GM21515 (cell line): ENCODE results near the gene P2RX5.
"Not testable (repeated sequence)": the region's sequence is repeated elsewhere in the genome, so short reads cannot be mapped to it uniquely, and the experiment has no call there.

Experiments used
- ATAC-seq: cut with Tn5 transposase; IDR thresholded peaks from one replicate; pipeline ENCODE4 v1.9.1; 2021; ENCODE audit not compliant: unreplicated experiment

The P2RX5 gene

GRCh38 chr17:3695723-3696411 lies at the start of gene P2RX5:
Gene P2RX5, minus strand, starts transcription at chr17:3696155. Its CDS starts 150 bp downstream, at chr17:3696005.
- no peak for ATAC-seq

- no peak for ATAC-seq
Measured at GRCh38 chr17:3745071-3745470, 49.1 kb upstream of the P2RX5 start.

- ATAC-seq, result no peak
Measured at GRCh38 chr17:3744014-3744413, 48.1 kb upstream of the P2RX5 start.

DNA sequence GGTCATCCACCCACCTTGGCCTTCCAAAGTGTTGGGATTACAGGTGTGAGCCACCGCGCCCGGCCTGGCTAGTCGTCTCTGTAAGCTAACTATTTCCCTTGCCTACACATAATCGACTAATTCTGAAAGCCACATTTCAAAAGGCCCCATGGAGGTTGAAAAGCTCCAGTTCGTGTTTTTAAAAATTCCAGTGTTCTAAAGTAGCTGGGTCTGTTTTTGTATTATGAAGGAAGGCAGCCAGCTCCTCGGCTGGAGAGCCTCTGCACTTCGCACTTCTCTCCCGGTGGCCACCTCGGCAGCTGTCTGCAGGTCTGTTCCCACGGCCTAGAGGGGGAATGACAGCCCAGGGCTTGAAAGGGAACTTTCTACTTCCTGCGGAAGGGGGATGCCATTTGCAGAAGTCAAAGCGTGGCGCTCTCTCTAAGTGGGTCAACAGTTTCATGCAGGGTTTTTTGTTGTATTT lies 44.7 kb upstream of the P2RX5 start:
- no peak for ATAC-seq

DNA sequence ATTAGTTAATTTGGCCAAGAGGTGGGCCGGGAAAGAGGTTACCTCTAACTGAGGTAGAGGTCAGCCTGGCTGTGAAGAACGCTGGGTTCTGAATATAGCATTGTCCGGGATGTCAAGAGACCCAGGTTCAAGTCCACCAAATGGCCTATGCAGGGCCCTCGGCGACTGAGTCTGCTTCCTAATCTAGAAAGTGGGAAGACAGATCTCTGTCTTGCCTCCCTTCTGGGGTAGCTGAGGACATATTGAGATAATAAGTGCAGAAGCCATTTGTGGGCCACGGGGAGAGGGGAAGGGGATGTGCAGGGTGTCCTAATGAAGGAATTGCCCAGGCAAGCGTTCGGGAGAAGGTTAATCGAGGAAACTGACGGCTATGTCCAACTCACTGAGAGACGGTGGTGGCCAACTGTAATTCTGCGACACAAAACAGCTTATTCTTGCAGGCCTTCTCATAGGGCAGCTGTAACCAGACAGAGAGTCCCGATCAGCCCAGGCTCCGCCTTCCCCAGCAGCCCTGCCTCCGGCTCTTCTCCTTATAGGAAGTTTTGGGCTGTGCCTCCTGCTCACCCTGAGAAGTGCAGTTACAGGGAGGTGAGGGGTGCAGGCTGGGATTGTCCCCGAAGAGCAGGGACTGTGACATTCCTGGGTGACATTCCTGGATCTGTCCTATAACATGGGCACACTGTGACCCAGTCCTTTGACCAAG lies 43.6 kb upstream of the P2RX5 start:
- no peak for ATAC-seq

GRCh38 chr17:3738562-3739295 lies 42.8 kb upstream of the P2RX5 start:
- no peak for ATAC-seq

DNA sequence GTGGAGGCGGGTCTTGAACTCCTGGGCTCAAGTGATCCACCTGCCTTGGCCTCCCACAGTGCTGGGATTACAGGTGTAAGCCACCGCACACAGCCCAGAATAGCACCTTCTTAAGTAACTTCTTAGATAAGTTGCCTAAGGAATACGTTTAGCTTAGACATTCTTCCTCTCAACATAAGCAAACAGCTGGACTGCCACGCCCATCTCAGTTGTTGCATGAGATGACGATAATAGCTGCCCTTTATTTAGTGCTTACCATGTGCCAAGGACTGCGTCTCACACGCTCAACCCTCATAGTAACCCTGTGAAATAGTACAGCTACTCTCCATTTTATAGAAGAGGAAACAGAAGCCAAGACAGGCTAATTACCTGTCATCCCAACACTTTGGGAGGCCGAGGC lies 39.6 kb upstream of the P2RX5 start:
- no peak for ATAC-seq

DNA sequence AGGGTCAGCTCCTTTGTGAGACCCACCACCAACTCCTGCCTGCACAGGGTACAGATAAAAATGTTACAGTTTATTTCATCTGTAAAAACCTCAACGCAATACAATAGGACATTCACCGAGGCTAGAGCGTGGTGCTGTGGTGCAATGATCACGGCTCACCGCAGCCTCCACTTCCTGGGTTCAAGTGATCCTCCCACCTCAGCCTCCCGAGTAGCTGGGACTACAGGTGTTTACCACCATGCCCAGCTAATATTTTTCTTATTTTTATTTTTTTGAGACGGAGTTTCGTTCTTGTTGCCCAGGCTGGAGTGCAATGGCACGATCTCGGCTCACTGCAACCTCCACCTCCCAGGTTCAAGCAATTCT lies 38.9 kb upstream of the P2RX5 start:
- not testable (repeated sequence) for ATAC-seq

DNA sequence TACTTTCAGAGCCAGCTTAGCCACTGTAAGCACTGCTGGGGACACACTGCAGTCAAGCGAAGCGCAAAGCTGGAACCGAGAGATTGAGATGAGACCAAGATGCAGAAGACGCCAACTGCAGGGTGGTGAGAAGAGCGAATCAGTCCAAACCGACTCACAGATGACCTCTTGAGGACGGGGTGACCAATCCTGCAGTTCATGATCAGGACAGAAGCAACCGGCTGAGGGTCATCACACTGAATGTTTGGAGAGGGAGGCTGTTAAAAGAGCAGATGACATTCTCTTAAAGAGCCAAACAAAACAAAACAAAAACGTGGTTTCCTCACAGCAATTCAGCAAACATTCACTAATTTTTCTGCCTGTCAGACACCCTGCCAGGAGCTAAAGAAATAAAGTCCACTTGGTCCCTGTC lies 36.3 kb upstream of the P2RX5 start:
- ATAC-seq, result no peak

GRCh38 chr17:3730881-3731429 lies 35.0 kb upstream of the P2RX5 start:
- no peak for ATAC-seq

DNA sequence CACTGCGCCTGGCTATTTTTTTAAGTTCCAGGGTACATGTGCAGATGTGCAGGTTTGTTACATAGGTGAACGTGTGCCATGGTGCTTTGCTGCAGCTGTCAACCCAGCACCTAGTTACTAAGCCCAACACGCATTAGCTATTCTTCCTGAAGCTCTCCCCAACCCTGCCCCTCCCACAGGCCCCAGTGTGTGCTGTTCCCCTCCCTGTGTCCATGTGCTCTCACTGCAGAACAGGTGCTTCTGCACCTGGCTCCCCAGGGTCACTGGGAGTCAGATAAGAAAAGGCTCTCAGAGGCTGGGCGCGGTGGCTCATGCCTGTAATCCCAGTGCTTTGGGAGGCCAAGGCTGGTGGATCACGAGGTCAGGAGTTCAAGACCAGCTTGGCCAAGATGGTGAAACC lies 33.9 kb upstream of the P2RX5 start:
- no peak for ATAC-seq

DNA sequence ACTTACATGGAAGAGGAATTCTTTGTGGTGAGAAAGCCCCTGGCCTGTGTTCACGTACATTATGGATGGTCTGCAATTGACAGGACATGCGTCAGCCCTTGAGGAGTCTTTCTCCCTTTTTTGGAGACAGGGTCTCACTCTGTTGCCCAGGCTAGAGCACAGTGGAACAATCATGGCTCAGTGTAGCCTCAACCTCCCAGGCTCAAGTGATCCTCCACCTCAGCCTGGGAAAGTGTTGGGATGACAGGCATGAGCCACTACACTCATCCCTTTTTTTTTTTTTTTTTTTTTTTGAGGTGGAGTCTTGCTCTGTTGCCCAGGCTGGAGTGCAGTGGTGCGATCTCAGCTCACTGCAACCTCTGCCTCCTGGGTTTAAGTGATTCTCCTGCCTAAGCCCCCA lies 32.1 kb upstream of the P2RX5 start:
- not testable (repeated sequence) for ATAC-seq

- ATAC-seq, result no peak
Measured at GRCh38 chr17:3727041-3727440, 31.1 kb upstream of the P2RX5 start.

GRCh38 chr17:3724378-3725077 lies 28.6 kb upstream of the P2RX5 start:
- peak; percentile 5 for ATAC-seq

DNA sequence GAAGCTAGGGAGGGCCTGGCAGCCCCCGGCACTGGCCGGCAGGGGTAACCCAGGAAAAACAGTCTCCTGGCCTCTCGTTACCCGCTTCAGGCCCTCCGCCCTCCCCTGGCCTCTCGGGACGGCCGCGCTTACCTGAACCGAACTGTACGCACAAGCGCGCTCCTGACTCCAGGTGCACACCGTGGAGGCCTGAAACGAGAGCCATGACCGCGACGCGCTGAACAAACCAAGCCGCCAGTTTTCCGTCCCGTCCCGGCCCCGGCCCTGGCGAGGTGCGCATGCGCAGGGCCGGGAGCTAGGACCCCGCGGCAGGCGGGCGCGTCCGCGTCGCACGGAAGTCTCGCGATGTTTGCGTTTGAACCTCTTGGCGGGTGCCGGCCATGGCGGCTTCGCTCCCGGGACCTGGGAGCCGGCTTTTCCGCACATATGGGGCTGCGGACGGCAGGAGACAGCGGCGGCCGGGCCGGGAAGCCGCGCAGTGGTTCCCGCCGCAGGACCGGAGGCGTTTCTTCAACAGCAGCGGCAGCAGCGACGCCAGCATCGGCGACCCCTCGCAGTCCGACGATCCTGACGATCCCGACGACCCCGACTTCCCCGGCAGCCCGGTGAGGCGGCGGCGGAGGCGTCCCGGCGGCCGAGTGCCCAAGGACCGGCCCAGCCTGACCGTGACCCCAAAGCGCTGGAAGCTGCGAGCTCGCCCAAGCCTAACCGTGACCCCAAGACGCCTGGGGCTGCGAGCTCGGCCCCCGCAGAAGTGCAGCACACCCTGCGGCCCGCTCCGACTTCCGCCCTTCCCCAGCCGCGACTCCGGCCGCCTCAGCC lies 27.8 kb upstream of the P2RX5 start, which contains the start of gene HASPIN:
TSS of gene HASPIN (plus strand) at position 348 of the 822 bp plus-strand sequence. CDS start at position 381, 33 bp downstream.
- peak; percentile 88 for ATAC-seq

DNA sequence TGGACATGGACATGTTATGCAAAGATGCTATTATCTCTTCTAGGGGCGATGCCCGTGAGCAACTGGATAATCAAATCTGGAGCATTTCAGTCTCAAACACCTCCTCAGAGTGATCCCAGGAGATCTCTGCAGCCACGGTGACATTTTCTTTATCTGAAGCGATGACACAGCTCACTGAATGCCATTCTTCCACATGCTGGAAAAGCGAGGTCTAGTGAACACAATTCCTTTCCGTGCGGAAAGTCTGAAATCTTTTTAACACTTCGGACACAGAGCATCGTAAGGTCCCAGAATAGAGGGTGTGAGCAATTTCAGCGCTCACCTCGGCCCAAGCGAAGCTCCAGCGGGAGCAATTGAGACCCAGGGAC lies 27.2 kb upstream of the P2RX5 start:
- no peak for ATAC-seq

- ATAC-seq, result no peak
Measured at GRCh38 chr17:3722716-3723115, 26.8 kb upstream of the P2RX5 start.

- ATAC-seq, result no peak
Measured at GRCh38 chr17:3719265-3719664, 23.3 kb upstream of the P2RX5 start.

- ATAC-seq, result no peak
Measured at GRCh38 chr17:3718201-3718600, 22.2 kb upstream of the P2RX5 start.

DNA sequence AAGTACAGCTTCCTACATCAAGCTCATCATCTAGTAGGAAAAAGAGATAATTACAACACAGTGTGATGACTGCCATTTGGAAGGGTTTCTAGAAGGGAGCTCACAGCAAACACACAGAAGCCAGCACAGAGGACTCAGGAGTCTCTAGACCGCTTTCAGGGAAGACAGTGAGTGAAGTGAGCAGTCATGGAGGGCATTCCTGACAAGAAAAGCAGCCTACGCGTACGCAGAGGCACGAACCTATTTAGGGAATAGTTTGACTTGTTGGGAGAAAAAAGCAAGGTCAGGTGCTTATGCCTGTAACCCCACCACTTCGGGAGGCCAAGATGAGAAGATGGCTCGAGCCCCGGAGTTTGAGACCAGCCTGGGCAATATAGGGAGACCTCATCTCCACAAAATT lies 19.3 kb upstream of the P2RX5 start:
- ATAC-seq, result no peak
